H9 (cell line): ENCODE results near the gene ZC3H18. TPM values are rescaled to one million over a fixed set of nuclear protein-coding genes. Genes with fewer than 3 reads are reported as not detected.

Experiments used
- DNase-seq: peaks from one replicate; pipeline ENCODE4 v3.0.0-alpha.2; 2017
- H2AFZ ChIP-seq: one replicate; pipeline ENCODE4 v1.6.1; 2013; ENCODE audit warnings: mild to moderate bottlenecking, low read length, control low read depth, moderate library complexity
- H2AK5ac ChIP-seq: 2 replicates; pipeline ENCODE4 v1.6.1; 2013; ENCODE audit warnings: low read length, control low read depth, mixed read lengths; ENCODE audit not compliant: insufficient read length
- H2BK120ac ChIP-seq: one replicate; pipeline ENCODE4 v1.6.1; 2013; ENCODE audit warnings: low read depth, mild to moderate bottlenecking, low read length, control low read depth, inconsistent platforms; ENCODE audit not compliant: poor library complexity, severe bottlenecking
- H2BK12ac ChIP-seq: 2 replicates; pipeline ENCODE4 v1.6.1; 2013; ENCODE audit warnings: low read length, control low read depth, mixed read lengths, low read depth; ENCODE audit not compliant: insufficient read length
- H2BK15ac ChIP-seq: 2 replicates; pipeline ENCODE4 v1.6.1; 2013; ENCODE audit warnings: low read depth, low read length, control low read depth
- H2BK20ac ChIP-seq: one replicate; pipeline ENCODE4 v1.6.1; 2013; ENCODE audit warnings: low read depth, mild to moderate bottlenecking, low read length, control low read depth, inconsistent platforms; ENCODE audit not compliant: poor library complexity, severe bottlenecking
- H2BK5ac ChIP-seq: 2 replicates; pipeline ENCODE4 v1.6.1; 2013; ENCODE audit warnings: low read length, control low read depth, mixed read lengths; ENCODE audit not compliant: insufficient read length
- H3K14ac ChIP-seq: 2 replicates; pipeline ENCODE4 v1.6.1; 2013; ENCODE audit warnings: low read length, control low read depth; ENCODE audit not compliant: insufficient read depth
- H3K18ac ChIP-seq: 2 replicates; pipeline ENCODE4 v1.6.1; 2013; ENCODE audit warnings: low read depth, mild to moderate bottlenecking, mixed read lengths, low read length, control low read depth; ENCODE audit not compliant: insufficient read length
- H3K23ac ChIP-seq: 2 replicates; pipeline ENCODE4 v1.6.1; 2013; ENCODE audit warnings: low read length, control low read depth, mixed read lengths, low read depth; ENCODE audit not compliant: insufficient read length
- H3K23me2 ChIP-seq: 2 replicates; pipeline ENCODE4 v1.6.1; 2013; ENCODE audit warnings: low read depth, mild to moderate bottlenecking, mixed read lengths, low read length, control low read depth; ENCODE audit not compliant: insufficient read length, poor library complexity, severe bottlenecking
- H3K27ac ChIP-seq: 2 replicates; pipeline ENCODE4 v1.5.1; 2013; ENCODE audit warnings: low read length, control low read depth, mixed read lengths, low read depth; ENCODE audit not compliant: insufficient read length
- H3K27me3 ChIP-seq: 2 replicates; pipeline ENCODE4 v1.6.1; 2013; ENCODE audit warnings: low read length, control low read depth, inconsistent platforms; ENCODE audit not compliant: insufficient read depth
- H3K4ac ChIP-seq: 2 replicates; pipeline ENCODE4 v1.6.1; 2013; ENCODE audit warnings: low read depth, mild to moderate bottlenecking, control low read depth, inconsistent platforms, low read length, moderate library complexity
- H3K4me1 ChIP-seq: 2 replicates; pipeline ENCODE4 v1.6.1; 2013; ENCODE audit warnings: low read length, control low read depth, inconsistent platforms; ENCODE audit not compliant: insufficient read depth
- H3K4me2 ChIP-seq: 2 replicates; pipeline ENCODE4 v1.6.1; 2013; ENCODE audit warnings: low read length, control low read depth, mixed read lengths; ENCODE audit not compliant: insufficient read length, insufficient read depth
- H3K56ac ChIP-seq: 2 replicates; pipeline ENCODE4 v1.6.1; 2013; ENCODE audit warnings: low read depth, mild to moderate bottlenecking, mixed read lengths, low read length, control low read depth; ENCODE audit not compliant: insufficient read length
- H3K79me1 ChIP-seq: 2 replicates; pipeline ENCODE4 v1.6.1; 2013; ENCODE audit warnings: low read depth, mild to moderate bottlenecking, moderate library complexity, low read length, control low read depth, inconsistent platforms; ENCODE audit not compliant: insufficient read depth, poor library complexity, severe bottlenecking
- H3K79me2 ChIP-seq: 2 replicates; pipeline ENCODE4 v1.6.1; 2013; ENCODE audit warnings: low read length, control low read depth, inconsistent platforms; ENCODE audit not compliant: insufficient read depth
- H3K9ac ChIP-seq: 2 replicates; pipeline ENCODE4 v1.6.1; 2013; ENCODE audit warnings: low read length, control low read depth, mixed read lengths; ENCODE audit not compliant: insufficient read length; ENCODE audit errors: extremely low read depth
- H3K9me3 ChIP-seq: one replicate; pipeline ENCODE4 v1.6.1; 2013; ENCODE audit warnings: low read depth, low read length, inconsistent platforms; ENCODE audit not compliant: control insufficient read depth
- H3T11ph ChIP-seq: one replicate; pipeline ENCODE4 v1.6.1; 2013; ENCODE audit warnings: mild to moderate bottlenecking, low read length, control low read depth, inconsistent platforms
- H4K20me1 ChIP-seq: one replicate; pipeline ENCODE4 v1.6.1; 2013; ENCODE audit not compliant: control insufficient read depth, insufficient read length, insufficient read depth
- H4K5ac ChIP-seq: 2 replicates; pipeline ENCODE4 v1.6.1; 2013; ENCODE audit warnings: low read depth, mild to moderate bottlenecking, mixed read lengths, low read length, control low read depth; ENCODE audit not compliant: insufficient read length
- H4K8ac ChIP-seq: replicated peaks from 2 replicates; pipeline ENCODE4 v1.6.1; 2013; ENCODE audit warnings: low read length, control low read depth, mixed read lengths, low read depth; ENCODE audit not compliant: insufficient read length
- H4K91ac ChIP-seq: 2 replicates; pipeline ENCODE4 v1.6.1; 2013; ENCODE audit warnings: low read depth, mild to moderate bottlenecking, moderate library complexity, mixed read lengths, low read length, control low read depth; ENCODE audit not compliant: insufficient read length
- H3K27ac Mint-ChIP-seq, 3 experiments: 2 replicates in 2 of 3; 3 replicates in 1 of 3; pipeline ENCODE4 v1.8.0; 2020 to 2021; ENCODE audit warnings: mixed read lengths in 3 of 3, mild to moderate bottlenecking in 1 of 3, moderate library complexity in 1 of 3
- H3K27me3 Mint-ChIP-seq: 2 replicates; pipeline ENCODE4 v1.8.0; 2021; ENCODE audit warnings: low read depth, mild to moderate bottlenecking, moderate library complexity, mixed read lengths
- H3K36me3 Mint-ChIP-seq, 3 experiments: 2 replicates in 2 of 3; 3 replicates in 1 of 3; pipeline ENCODE4 v1.8.0; 2020 to 2021; ENCODE audit warnings: low read depth in 3 of 3, mixed read lengths in 3 of 3; ENCODE audit not compliant: insufficient read depth in 1 of 3
- H3K4me1 Mint-ChIP-seq, 2 experiments: 2 replicates each; pipeline ENCODE4 v1.8.0; 2020; ENCODE audit warnings: mixed read lengths in 2 of 2
- H3K4me3 Mint-ChIP-seq, 2 experiments: 2 replicates in 1 of 2; 3 replicates in 1 of 2; pipeline ENCODE4 v1.8.0; 2020 to 2021; ENCODE audit warnings: mild to moderate bottlenecking in 2 of 2, mixed read lengths in 2 of 2, moderate library complexity in 1 of 2
- H3K9me3 Mint-ChIP-seq, 2 experiments: 2 replicates in 1 of 2; 3 replicates in 1 of 2; pipeline ENCODE4 v1.8.0; 2020; ENCODE audit warnings: mild to moderate bottlenecking in 2 of 2, mixed read lengths in 2 of 2, moderate library complexity in 1 of 2
- WGBS: extraction: QIAGEN DNeasy Blood & Tissue Kit; methylation state at CpG from one replicate; pipeline ENCODE4 v1.1.7; 2013; ENCODE audit warnings: missing lambda C conversion rate, low lambda C conversion rate, mixed read lengths; ENCODE audit not compliant: insufficient read length; ENCODE audit errors: extremely low coverage; 5-methylcytosine and 5-hydroxymethylcytosine counted together
- total RNA-seq: library from RNA; stranded (reverse); gene quantifications from 2 replicates; pipeline ENCODE4 v1.2.1, GENCODE V29; 2021
- TF ChIP-seq, protein P1 (sequence below): fragments of 200-600 bp; sonication (generic); conservative IDR thresholded peaks from 3 replicates; pipeline ENCODE4 v1.8.0; 2021; ENCODE audit warnings: antibody characterized with exemption, mild to moderate bottlenecking

Gene ZC3H18
- total RNA-seq, 1 experiment from 2014 or later, result 69.7 TPM

DNA sequence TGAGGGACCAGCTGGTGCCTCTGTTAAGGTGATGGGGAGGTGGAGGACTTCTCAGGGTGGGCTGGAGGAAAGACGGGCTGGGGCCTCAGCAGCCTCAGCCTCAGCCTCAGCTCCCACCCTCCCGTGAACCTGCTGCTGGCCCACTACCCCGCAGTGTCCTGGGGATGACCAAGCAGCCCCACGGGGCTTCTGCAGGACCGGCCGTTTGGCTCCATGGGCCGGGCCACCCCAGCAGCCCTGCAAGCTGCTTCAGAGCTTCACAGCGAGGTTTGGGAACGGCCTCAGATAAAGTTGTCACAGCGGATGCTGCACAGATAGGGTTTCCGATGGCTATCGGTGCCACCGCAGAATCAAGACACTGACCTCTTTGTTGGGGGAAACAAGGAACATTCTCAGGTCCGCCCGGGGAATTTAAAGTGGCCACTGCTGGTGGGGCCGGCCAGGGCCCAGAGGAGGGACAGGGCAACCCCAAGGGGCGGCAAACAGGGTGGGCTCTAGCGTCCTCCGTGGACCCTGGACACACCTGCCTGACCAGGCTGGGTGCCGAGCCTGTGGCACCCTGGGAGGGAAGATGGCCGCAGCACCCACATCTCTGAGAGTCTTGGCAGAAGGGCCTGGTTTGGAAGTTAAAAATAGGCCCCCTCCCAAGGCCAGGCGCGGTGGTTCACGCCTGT is 47.8 kb upstream of the ZC3H18 start:
- H3K9me3 ChIP-seq, result no peaks in the 10 kb centered on the region
- no peak overlapping the region for H3K18ac ChIP-seq
- no peak overlapping the region for H3K4me2 ChIP-seq
- no peak overlapping the region for H4K8ac ChIP-seq
- no peak overlapping the region for H3K56ac ChIP-seq
- H2AFZ ChIP-seq, result no peak overlapping the region
- H3K14ac ChIP-seq, result no peak overlapping the region
- no peaks in the 10 kb centered on the region for H4K20me1 ChIP-seq
- H3K23me2 ChIP-seq, result no peaks in the 10 kb centered on the region
- H2BK120ac ChIP-seq, result no peak overlapping the region
- no peak overlapping the region for H4K5ac ChIP-seq
- no peaks in the 10 kb centered on the region for H3K4me1 Mint-ChIP-seq
- WGBS, result no CpG with 5 or more reads among the region's 24 CpGs
- no peak overlapping the region for H2BK20ac ChIP-seq
- H3K4me3 Mint-ChIP-seq, result no peak overlapping the region
- H3K27me3 ChIP-seq, result no peaks in the 10 kb centered on the region
- H2AK5ac ChIP-seq, result no peak overlapping the region
- H2BK15ac ChIP-seq, result no peak overlapping the region
- no peaks in the 10 kb centered on the region for H3K79me1 ChIP-seq
- H2BK5ac ChIP-seq, result no peak overlapping the region
- no peak overlapping the region for H3T11ph ChIP-seq
- no peak overlapping the region for H4K91ac ChIP-seq
- no peak overlapping the region for H3K23ac ChIP-seq
- H3K36me3 Mint-ChIP-seq, result peaks cover 9 to 17% (median 11%) of the 10 kb centered on the region in 3 experiments; a peak in 5 of 7 replicates
- no peak overlapping the region for H2BK12ac ChIP-seq
- no peaks in the 10 kb centered on the region for H3K79me2 ChIP-seq
- H3K27me3 Mint-ChIP-seq, result peaks cover 5% of the 10 kb centered on the region
- H3K4me1 ChIP-seq, result no peaks in the 10 kb centered on the region
- H3K27ac ChIP-seq, result no peak overlapping the region
- H3K9ac ChIP-seq, result no peak overlapping the region
- H3K4ac ChIP-seq, result no peak overlapping the region
- peaks cover 10 to 21% of the 10 kb centered on the region in 2 experiments; a peak in 3 of 5 replicates for H3K9me3 Mint-ChIP-seq
- peak overlapping the region in 1 of 3 experiments; percentile 72; a peak in 1 of 7 replicates for H3K27ac Mint-ChIP-seq
- TF ChIP-seq, protein P1, sequence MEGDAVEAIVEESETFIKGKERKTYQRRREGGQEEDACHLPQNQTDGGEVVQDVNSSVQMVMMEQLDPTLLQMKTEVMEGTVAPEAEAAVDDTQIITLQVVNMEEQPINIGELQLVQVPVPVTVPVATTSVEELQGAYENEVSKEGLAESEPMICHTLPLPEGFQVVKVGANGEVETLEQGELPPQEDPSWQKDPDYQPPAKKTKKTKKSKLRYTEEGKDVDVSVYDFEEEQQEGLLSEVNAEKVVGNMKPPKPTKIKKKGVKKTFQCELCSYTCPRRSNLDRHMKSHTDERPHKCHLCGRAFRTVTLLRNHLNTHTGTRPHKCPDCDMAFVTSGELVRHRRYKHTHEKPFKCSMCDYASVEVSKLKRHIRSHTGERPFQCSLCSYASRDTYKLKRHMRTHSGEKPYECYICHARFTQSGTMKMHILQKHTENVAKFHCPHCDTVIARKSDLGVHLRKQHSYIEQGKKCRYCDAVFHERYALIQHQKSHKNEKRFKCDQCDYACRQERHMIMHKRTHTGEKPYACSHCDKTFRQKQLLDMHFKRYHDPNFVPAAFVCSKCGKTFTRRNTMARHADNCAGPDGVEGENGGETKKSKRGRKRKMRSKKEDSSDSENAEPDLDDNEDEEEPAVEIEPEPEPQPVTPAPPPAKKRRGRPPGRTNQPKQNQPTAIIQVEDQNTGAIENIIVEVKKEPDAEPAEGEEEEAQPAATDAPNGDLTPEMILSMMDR, result no peak
- no peak for DNase-seq
